Erythroblast (primary cell): Measurements from ENCODE around the gene SLC30A10.
"Not testable (repeated sequence)": the region's sequence is repeated elsewhere in the genome, so short reads cannot be mapped to it uniquely, and the experiment has no call there.

Source experiments
- DNase-seq, 2 experiments: peaks; one replicate each; lab custom pipeline; 2025; lab: John Stamatoyannopoulos, UW
- GATA1 ChIP-seq: IDR thresholded peaks from 2 replicates; pipeline ENCODE4 v1.6.1; 2011; ENCODE audit warnings: low read depth, mild to moderate bottlenecking, control low read depth, low read length, moderate library complexity
- POLR2A ChIP-seq: IDR thresholded peaks from 2 replicates; pipeline ENCODE4 v1.6.1; 2011; ENCODE audit warnings: mild to moderate bottlenecking, low read length

The SLC30A10 gene

GRCh38 chr1:219885680-219886079, 42.7 kb downstream of the SLC30A10 start:
- TF ChIP-seq GATA1 (no peak), POLR2A (no peak)
- no peak for DNase-seq

- TF ChIP-seq POLR2A (no peak), GATA1 (no peak)
- no peak for DNase-seq
Measured at GRCh38 chr1:219883400-219884332, 44.7 kb downstream of the SLC30A10 start.

DNA sequence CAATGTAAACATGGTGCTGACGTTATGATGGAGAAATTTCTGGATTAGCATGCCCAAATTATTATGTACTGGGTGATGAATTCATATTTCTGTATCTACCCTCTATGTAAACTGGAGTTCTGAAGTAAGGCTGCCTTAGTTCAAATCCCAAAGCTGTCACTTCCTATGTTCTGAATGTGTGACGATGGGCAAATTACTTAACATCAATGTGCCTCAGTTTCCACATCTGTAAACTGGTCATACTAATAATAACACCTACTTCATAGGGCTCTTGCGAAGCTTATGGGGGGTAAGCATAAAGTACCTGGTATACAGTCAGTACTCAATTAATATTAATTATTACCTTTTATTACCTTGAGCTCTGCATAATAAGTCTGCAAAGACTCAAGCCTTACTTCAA, 45.6 kb downstream of the SLC30A10 start:
- TF ChIP-seq GATA1 (no peak), POLR2A (no peak)
- no peak for DNase-seq

GRCh38 chr1:219882096-219882495, 46.3 kb downstream of the SLC30A10 start:
- no peak for DNase-seq
- TF ChIP-seq POLR2A (no peak), GATA1 (no peak)

GRCh38 chr1:219880765-219881457, 47.4 kb downstream of the SLC30A10 start:
- TF ChIP-seq GATA1 (no peak), POLR2A (no peak)

GRCh38 chr1:219876798-219877209, 51.6 kb downstream of the SLC30A10 start:
- no peak for TF ChIP-seq POLR2A
- TF ChIP-seq GATA1 = no peak
- DNase-seq = peak; percentile 14 to 30

More at GRCh38 chr1:219880765-219881457, 47.4 kb downstream of the SLC30A10 start:
- DNase-seq = peak in 1 of 2 experiments; percentile 20

- TF ChIP-seq POLR2A (no peak), GATA1 (no peak)
- no peak for DNase-seq
Measured at GRCh38 chr1:219875860-219876259, 52.5 kb downstream of the SLC30A10 start.

GRCh38 chr1:219872538-219872937, 55.8 kb downstream of the SLC30A10 start:
- not testable (repeated sequence) for DNase-seq

DNA sequence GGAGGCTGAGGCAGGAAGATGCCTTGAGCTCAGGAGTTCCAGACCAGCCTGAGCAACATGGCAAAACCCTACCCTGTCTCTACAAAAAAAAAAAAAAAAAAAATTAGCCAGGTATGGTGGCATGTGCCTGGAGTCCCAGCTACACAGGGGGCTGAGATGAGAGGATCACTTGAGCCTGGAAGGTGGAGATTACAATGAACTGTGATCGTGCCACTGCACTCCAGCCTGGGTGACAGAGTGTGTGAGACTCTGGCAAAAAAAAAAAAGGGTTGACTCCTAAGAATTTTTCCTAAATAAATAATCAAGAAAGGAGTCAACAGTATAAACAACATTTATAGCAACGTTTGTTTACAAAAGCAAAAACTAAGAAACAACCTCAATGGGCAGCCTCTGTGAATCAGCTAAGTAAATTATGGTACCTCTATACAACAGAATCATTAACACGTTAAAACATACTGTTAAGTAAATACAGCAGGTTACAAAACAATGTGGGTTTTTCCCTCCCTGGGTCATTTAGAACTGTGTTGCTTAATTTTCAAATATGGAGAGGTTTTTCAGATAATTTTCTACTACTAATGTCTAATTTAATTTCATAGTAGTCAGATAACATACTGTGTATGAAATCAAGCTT, 56.8 kb downstream of the SLC30A10 start:
- DNase-seq = no peak
- TF ChIP-seq POLR2A (no peak), GATA1 (no peak)

- not testable (repeated sequence) for DNase-seq
Measured at GRCh38 chr1:219868615-219869014, 59.7 kb downstream of the SLC30A10 start.
